NOMO-1 treated with dmso at 0.1 percent for 144 hours (cell line): ENCODE results near the gene EIF3CL.
"Not testable (repeated sequence)": the region's sequence is repeated elsewhere in the genome, so short reads cannot be mapped to it uniquely, and the experiment has no call there.

Source experiments
- DNase-seq: peaks from one replicate; lab custom pipeline; 2025; ENCODE audit not compliant: unreplicated experiment; lab: John Stamatoyannopoulos, UW

The EIF3CL gene

DNA sequence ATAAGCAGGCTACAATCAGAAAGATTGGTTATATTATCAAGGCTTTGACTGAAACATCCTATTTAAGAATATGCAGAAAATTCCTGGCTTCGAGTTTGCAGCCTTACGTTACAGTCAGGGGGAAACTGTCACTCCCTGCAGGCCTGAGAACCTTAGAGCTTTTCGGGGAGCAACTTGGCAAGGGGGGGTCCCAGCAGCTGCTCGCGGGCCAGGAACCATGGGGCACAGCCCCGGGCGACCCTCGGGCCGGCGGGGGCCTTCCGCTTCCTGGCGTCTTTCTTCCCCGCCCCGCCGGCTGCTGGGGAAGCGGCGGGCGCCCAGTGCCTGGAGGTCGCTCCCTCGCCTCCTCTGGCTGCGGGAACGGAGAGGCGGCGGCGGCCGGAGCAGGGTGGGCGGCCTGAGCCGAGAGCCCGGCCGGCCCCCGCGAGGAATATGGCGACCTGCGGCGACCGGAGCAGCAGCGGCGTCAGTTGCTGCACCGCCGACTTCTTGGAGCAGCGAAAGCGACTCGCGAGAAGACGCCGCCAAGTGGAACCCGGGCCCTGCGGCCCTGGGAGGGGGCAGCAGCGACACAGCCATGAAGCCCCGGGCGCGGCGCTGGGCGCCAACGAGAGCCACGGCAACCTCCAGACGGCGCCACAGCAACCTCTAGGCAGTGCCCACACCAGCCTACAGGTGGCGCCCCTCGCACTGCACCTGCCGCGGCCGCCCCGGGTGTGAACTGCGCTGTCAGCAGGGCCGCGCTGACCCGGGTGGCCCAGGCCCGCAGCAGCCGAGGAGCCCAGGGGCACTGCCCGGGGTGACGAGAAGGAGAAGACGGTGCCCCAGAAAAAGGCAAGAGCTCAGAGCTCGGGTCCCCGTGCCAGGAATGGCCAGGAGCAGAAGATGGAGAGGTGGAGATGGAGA, 39.1 kb downstream of the EIF3CL start:
- not testable (repeated sequence) for DNase-seq

DNA sequence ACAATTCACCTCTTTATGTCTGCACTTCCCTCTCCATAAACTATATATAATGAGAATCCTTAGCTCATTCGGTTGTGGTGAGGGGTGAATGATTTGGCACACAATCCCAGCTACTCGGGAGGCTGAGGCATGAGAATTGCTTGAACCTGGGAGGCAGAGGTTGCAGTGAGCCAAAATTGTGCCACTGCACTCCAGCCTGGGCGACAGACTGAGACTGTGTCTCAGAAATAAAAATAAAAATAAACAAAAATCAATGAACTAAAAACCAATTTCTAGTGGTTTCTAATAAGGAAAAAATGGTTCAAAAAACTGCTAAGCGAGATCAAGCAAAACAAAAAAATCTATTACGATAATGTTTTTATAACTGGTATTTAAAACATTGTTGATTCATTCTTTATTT, 40.2 kb downstream of the EIF3CL start, which contains the start of gene NPIPB6:
Gene NPIPB6 (minus strand): TSS at position 101 of the 400 bp plus-strand sequence. CDS start 686 bp downstream, outside the sequence.
- DNase-seq, result not testable (repeated sequence)

DNA sequence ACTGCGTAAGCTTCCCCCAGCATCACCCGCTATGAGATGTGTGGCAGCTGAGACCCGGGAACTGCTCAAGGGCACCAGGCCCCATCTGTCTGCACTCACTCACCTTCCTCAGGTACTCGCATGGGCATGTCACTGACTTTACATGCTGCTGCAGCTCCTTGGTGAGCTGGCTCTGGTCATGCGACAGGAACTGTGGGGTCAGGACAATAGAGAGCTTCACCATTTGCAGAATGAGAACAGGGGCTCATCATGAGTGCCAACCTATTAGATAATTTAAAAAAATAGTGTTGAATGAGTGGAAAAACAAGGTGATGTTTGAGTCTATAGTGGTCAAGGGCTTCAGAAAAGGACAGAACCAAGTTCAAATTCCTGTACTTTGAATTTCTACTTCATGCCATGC, 41.0 kb downstream of the EIF3CL start:
- DNase-seq, result not testable (repeated sequence)

DNA sequence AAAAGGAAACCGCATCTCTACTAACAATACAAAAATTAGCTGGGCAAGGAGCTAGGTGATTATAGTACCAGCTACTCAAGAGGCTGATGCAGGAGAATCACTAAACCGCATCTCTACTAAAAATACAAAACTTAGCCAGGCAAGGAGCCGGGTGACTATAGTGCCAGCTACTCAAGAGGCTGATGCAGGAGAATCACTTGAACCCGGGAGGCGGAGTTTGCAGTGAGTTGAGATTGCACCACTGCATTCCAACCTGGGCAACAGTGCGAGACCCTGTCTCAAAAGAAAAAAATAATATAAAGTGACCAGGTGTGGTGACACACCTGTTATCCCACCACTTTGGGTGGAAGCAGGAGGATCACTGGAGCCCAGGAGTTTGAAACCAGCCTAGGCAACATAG, 65.4 kb downstream of the EIF3CL start:
- not testable (repeated sequence) for DNase-seq

DNA sequence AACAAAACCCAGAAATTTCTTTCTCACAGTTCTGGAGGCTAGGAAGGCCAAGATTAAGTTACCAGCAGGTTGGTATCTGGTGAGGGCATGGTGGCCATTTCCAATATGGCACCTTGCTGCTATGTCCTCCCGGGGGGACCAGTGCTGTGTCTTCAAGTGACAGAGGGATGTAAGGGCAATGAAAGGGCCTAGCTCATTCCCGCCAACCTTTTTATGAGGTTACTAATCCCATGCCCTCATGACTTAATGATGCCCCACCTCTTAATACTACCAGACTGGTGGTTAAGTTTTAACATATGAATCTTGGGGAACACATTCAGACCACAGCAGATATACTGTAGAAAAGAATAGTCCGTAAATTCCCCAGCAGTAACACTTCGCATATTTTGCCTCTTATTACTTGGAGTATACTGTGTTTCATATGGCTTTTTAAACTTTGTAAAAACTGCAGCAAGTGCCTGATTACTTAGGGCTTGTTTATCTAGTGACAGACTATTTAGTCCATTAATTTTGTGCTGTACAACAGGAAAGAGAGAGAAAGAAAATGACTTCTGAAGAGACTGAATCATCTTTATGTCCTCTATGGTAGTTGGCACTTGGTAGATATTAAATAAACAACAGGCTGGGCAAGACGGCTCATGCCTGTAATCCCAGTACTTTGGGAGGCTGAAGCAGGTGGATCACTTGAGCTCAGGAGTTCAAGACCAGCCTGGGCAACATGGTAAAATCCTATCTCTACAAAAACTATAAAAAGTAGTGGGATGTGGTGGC, 66.5 kb downstream of the EIF3CL start:
- not testable (repeated sequence) for DNase-seq

DNA sequence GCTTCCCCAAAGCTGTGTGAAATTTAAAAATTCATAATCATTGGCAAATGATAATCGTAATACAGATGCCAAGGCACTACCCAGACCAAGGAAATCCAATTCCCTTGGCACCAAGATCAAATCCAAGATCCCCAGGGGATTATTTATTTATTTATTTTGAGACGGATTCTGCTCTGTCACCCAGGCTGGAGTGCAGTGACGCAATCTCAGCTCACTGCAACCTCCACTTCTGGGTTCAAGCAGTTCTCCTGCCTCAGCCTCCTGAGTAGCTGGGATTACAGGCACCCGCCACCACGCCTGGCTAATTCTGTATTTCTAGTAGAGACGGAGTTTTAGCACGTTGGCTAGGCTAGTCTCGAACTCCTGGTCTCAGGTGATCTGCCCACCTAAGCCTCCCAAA, 68.0 kb downstream of the EIF3CL start:
- not testable (repeated sequence) for DNase-seq

DNA sequence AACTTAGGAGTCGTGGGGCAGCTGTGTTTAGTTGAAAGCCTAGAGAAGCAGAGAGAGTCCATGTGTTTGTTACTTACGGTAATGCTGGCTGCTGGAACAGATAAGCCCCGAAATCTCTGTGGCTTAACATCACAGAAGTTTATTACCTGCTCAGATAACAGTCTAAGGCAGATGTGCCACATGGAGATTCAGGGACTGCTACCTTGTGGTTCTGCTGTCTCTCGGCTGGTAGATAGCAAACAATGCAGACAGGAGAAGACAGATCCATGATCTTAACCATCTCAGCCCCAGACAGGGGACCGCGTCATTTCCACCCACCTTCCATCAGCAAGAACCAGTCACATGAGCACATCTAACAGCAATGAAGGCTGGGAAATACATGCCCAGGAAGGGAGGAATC, 71.0 kb downstream of the EIF3CL start:
- not testable (repeated sequence) for DNase-seq

DNA sequence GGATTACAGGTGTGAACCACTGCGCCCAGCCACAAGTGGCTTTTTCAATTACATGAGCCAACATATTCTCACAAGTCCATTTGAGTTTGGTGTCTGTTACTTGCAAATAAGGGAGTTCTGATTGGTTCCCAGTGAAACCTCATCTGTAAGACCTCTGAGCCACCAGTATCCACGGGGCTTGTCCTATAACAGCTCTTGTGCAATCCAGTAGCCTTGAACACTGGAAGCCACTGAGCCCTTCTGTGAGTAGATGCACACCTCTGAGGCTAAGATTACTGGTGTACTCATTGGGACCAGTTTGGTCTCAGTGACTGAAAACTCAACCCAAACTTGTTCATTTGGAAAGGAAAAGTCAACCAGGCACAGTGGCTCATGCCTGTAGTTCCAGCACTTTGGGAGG, 72.7 kb downstream of the EIF3CL start:
- DNase-seq, result not testable (repeated sequence)

DNA sequence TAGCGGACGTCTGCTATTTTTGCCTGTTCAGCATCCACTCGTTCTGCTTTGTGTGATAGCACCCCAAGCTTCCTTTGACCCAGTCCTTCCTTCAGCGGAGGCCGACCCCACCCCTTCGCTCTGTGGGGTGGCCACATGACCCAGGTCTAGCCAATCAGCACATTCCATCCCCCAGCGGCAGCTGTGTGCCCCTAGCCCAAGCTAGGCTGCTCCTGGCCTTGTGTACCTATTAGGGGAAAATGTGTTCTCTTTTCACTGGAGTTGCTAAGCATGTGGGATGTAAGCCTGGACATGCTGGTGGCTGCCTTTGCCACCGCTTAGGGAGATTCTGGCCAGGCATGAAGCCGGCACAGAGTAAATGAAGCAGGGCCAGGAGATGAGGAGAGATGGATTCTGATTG, 73.4 kb downstream of the EIF3CL start:
- not testable (repeated sequence) for DNase-seq
